Mammary epithelial cell (primary cell): ENCODE measurements around the gene PTPN22.

Experiments used
- EZH2 ChIP-seq: IDR thresholded peaks from 2 replicates; pipeline ENCODE4 v1.6.1; 2012; ENCODE audit warnings: low read length, inconsistent platforms, borderline replicate concordance
- TF ChIP-seq, protein P1 (sequence below), 2 donors: IDR thresholded peaks in 1 of 2; conservative IDR thresholded peaks in 1 of 2; 2 replicates each; pipeline ENCODE4 v1.5.1; 2011 to 2012; ENCODE audit warnings: inconsistent platforms in 2 of 2, low read length in 2 of 2, mild to moderate bottlenecking in 2 of 2, control low read depth in 1 of 2, low read depth in 1 of 2; ENCODE audit not compliant: insufficient read depth in 1 of 2; ENCODE audit errors: extremely low read depth in 1 of 2

DNA sequence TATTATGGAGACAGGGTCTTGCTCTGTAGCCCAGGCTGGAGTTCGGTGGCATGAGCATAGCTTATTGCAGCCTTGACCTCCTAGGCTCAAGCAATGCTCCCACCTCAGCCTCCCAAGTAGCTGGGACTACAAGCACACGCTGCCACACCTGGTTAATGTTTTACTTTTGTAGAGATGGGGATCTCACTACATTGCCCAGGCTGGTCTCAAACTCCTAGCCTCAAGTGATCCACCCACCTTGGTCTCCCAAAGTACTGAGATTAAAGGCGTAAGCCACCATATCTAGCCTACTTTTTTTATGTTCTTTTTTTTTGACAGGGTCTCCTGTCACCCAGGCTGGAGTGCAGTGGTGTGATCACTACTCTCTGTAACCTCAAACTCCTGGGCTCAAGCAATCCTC lies 21.8 kb upstream of the PTPN22 start:
- TF ChIP-seq, protein P1, sequence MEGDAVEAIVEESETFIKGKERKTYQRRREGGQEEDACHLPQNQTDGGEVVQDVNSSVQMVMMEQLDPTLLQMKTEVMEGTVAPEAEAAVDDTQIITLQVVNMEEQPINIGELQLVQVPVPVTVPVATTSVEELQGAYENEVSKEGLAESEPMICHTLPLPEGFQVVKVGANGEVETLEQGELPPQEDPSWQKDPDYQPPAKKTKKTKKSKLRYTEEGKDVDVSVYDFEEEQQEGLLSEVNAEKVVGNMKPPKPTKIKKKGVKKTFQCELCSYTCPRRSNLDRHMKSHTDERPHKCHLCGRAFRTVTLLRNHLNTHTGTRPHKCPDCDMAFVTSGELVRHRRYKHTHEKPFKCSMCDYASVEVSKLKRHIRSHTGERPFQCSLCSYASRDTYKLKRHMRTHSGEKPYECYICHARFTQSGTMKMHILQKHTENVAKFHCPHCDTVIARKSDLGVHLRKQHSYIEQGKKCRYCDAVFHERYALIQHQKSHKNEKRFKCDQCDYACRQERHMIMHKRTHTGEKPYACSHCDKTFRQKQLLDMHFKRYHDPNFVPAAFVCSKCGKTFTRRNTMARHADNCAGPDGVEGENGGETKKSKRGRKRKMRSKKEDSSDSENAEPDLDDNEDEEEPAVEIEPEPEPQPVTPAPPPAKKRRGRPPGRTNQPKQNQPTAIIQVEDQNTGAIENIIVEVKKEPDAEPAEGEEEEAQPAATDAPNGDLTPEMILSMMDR (conservative IDR thresholded peaks at IDR 0.05 in 1 of 2, IDR thresholded peaks at IDR 0.05 in 1 of 2; ENCODE audit: extremely low read depth in 1 of 2, insufficient read depth in 1 of 2, low read depth in 1 of 2, low read length in 2 of 2): no peak
- no peak for TF ChIP-seq EZH2
